Effector memory CD4-positive, alpha-beta T cell (primary cell): ENCODE measurements around the gene SLC1A7.

Source experiments
- DNase-seq, 3 donors: peaks; one replicate each; pipeline ENCODE4 v3.0.0-alpha.2; 2020
- H3K27ac ChIP-seq: 2 replicates; pipeline ENCODE4 v1.7.0; 2013; ENCODE audit warnings: mild to moderate bottlenecking, low read length, moderate library complexity; ENCODE audit not compliant: insufficient read depth, poor library complexity, severe bottlenecking
- H3K27me3 ChIP-seq: replicated peaks from 2 replicates; pipeline ENCODE4 v1.7.0; 2013; ENCODE audit warnings: mild to moderate bottlenecking, low read length; ENCODE audit not compliant: insufficient read depth, control insufficient read depth, poor library complexity, severe bottlenecking
- H3K36me3 ChIP-seq: 2 replicates; pipeline ENCODE4 v1.7.0; 2013; ENCODE audit warnings: mild to moderate bottlenecking, low read length, moderate library complexity; ENCODE audit not compliant: control insufficient read depth, insufficient read depth
- H3K4me1 ChIP-seq: 2 replicates; pipeline ENCODE4 v1.7.0; 2013; ENCODE audit warnings: low read length, mild to moderate bottlenecking; ENCODE audit not compliant: control insufficient read depth, insufficient read depth, poor library complexity, severe bottlenecking
- H3K4me3 ChIP-seq: 2 replicates; pipeline ENCODE4 v1.7.0; 2013; ENCODE audit warnings: low read length, low read depth, mild to moderate bottlenecking; ENCODE audit not compliant: insufficient read depth, poor library complexity, severe bottlenecking
- H3K9me3 ChIP-seq: 2 replicates; pipeline ENCODE4 v1.7.0; 2013; ENCODE audit warnings: mild to moderate bottlenecking, low read length, moderate library complexity; ENCODE audit not compliant: control insufficient read depth

The SLC1A7 gene

GRCh38 chr1:53048960-53049573 is 93.4 kb downstream of the SLC1A7 start:
- H3K4me3 ChIP-seq, result no peak overlapping the region
- peaks cover 27% of the 10 kb centered on the region for H3K36me3 ChIP-seq
- no peaks in the 10 kb centered on the region for H3K4me1 ChIP-seq
- H3K27ac ChIP-seq, result no peak overlapping the region
- H3K9me3 ChIP-seq, result no peaks in the 10 kb centered on the region
- no peak for DNase-seq
- no peaks in the 10 kb centered on the region for H3K27me3 ChIP-seq

DNA sequence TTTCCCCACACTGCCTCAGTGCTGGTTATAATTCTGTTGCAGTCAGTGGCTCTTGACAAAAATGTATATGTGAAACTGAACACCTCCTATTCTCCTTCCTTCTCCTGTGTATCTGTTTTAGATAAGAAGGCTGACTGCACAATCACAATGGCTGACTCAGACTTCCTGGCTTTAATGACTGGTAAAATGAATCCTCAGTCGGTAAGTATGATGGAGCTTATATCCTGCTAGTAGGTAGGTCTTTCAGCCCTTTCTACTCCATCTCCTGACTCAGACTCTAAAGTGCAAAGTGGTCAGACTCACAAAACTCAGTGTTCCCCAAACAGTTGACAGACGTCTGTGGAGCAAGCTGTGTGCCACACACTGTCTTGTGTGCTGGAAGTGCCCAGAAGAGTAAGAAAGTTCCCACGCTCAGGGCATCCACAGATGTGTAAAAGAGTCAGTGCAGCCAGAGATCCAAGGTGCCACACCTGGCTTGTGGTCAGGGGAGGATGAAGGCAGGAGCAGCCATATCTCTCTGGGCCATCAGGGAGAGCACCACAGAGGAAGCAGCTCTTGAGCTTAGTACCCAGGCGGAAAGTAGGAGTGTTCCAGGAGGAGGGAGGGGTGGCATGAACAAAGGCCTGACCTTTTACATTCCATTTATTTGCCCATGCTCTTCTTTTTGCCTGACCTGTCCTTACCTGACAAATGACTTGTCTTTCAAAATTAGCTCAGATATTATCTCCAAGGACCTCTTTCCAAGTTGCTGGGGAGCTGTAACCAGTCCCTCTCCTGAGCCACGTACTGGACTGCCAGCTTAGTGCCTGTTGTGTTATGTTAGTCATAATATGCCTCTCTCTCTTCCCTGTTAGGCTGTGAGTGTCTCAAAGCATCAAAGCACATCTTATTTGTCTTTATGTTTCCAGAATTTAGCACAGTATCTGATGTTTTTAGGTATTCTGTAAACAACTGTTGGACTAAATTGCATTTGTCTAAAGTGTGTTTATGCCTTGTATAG is 94.4 kb downstream of the SLC1A7 start:
- no peak overlapping the region for H3K27ac ChIP-seq
- H3K4me1 ChIP-seq, result no peaks in the 10 kb centered on the region
- DNase-seq, result no peak
- no peak overlapping the region for H3K4me3 ChIP-seq
- no peaks in the 10 kb centered on the region for H3K9me3 ChIP-seq
- H3K27me3 ChIP-seq, result no peaks in the 10 kb centered on the region
- peaks cover 27% of the 10 kb centered on the region for H3K36me3 ChIP-seq

- Histone ChIP-seq H3K4me1 (no peaks in the 10 kb centered on the region), H3K27me3 (no peaks in the 10 kb centered on the region), H3K4me3 (no peak overlapping the region), H3K9me3 (no peaks in the 10 kb centered on the region), H3K27ac (no peak overlapping the region), H3K36me3 (peaks cover 30% of the 10 kb centered on the region)
- DNase-seq, result no peak
These were observed 95.5 kb downstream of the SLC1A7 start for GRCh38 chr1:53046930-53047329.

GRCh38 chr1:53044926-53045325 is 97.5 kb downstream of the SLC1A7 start:
- DNase-seq, result no peak
- Histone ChIP-seq H3K27me3 (no peaks in the 10 kb centered on the region), H3K4me3 (no peak overlapping the region), H3K9me3 (no peaks in the 10 kb centered on the region), H3K4me1 (no peaks in the 10 kb centered on the region), H3K36me3 (peaks cover 32% of the 10 kb centered on the region), H3K27ac (no peak overlapping the region)

DNA sequence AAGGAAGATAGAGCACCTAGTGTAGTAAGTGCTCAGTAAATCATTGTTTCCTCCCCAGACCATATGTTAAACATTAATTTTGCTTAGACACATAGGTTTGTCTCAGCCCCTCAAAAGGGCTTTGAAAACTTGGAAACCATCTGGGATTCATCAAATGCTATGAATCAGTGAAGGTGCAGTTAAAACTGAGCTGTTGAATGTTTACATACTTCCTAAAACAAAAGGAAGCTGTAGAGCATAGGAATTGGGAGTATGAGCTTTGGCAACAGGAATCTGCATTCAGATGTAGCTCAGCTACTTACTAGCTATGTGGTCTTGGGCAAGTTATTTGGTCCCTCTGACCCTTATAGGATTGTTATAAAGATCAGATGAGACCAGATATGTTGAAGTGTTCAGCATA is 99.2 kb downstream of the SLC1A7 start:
- DNase-seq, result no peak
- no peak overlapping the region for H3K27ac ChIP-seq
- no peak overlapping the region for H3K4me3 ChIP-seq
- no peaks in the 10 kb centered on the region for H3K4me1 ChIP-seq
- no peaks in the 10 kb centered on the region for H3K9me3 ChIP-seq
- H3K36me3 ChIP-seq, result peaks cover 37% of the 10 kb centered on the region
- H3K27me3 ChIP-seq, result no peaks in the 10 kb centered on the region

GRCh38 chr1:53038566-53038965 is 103.9 kb downstream of the SLC1A7 start:
- Histone ChIP-seq H3K4me3 (no peak overlapping the region), H3K36me3 (peaks cover 26% of the 10 kb centered on the region), H3K9me3 (no peaks in the 10 kb centered on the region), H3K4me1 (no peaks in the 10 kb centered on the region), H3K27me3 (no peaks in the 10 kb centered on the region), H3K27ac (no peak overlapping the region)
- no peak for DNase-seq
